Retinal pigment epithelial cell (primary cell): ENCODE results near the gene ILKAP.

Experiments used
- DNase-seq: peaks from one replicate; pipeline ENCODE4 v3.0.0-alpha.2; 2010; ENCODE audit warnings: low read depth
- H3K4me3 ChIP-seq: 2 replicates; pipeline ENCODE4 v1.5.1; 2011; ENCODE audit warnings: mild to moderate bottlenecking, low read length, control low read depth, moderate library complexity
- CTCF ChIP-seq: conservative IDR thresholded peaks from 2 replicates; pipeline ENCODE4 v1.5.1; 2011; ENCODE audit warnings: low read depth, low read length, control low read depth, inconsistent platforms

The ILKAP gene

GRCh38 chr2:238220274-238220891, 16.9 kb upstream of the ILKAP start:
- no peak overlapping the region for H3K4me3 ChIP-seq
- no peak for DNase-seq
- no peak for TF ChIP-seq CTCF

- TF ChIP-seq CTCF: no peak
- DNase-seq: no peak
- H3K4me3 ChIP-seq: no peak overlapping the region
Measured at GRCh38 chr2:238216651-238217184, 13.2 kb upstream of the ILKAP start.

- no peak overlapping the region for H3K4me3 ChIP-seq
- TF ChIP-seq CTCF: no peak
- no peak for DNase-seq
Measured at GRCh38 chr2:238207006-238207405, 3.5 kb upstream of the ILKAP start.

- H3K4me3 ChIP-seq: peak overlapping the region; percentile 57
- TF ChIP-seq CTCF: no peak
- DNase-seq: no peak
Measured at GRCh38 chr2:238203973-238204683, 633 bp upstream of the ILKAP start.

GRCh38 chr2:238202326-238203093, 985 bp downstream of the ILKAP start:
- no peak for TF ChIP-seq CTCF
- DNase-seq: no peak
- peak overlapping the region; percentile 73 for H3K4me3 ChIP-seq

GRCh38 chr2:238190445-238190844, 13.1 kb downstream of the ILKAP start:
- H3K4me3 ChIP-seq: no peak overlapping the region
- DNase-seq: no peak
- no peak for TF ChIP-seq CTCF
